Mucosa of gallbladder (tissue), 1 donor: ENCODE measurements around the gene BRME1. TPM values are rescaled to one million over a fixed set of nuclear protein-coding genes. Genes with fewer than 3 reads are reported as not detected.
"Not testable (repeated sequence)": the region's sequence is repeated elsewhere in the genome, so short reads cannot be mapped to it uniquely, and the experiment has no call there.

Experiments used
- DNase-seq: peaks from one replicate; pipeline ENCODE4 v3.0.0-alpha.2; 2020; ENCODE audit warnings: low spot score
- total RNA-seq: library from RNA; stranded (reverse); gene quantifications from one replicate; pipeline ENCODE4 v1.2.1, GENCODE V29; 2021
- donor health status: DM: no; HTN: no; CAD: no.

BRME1 gene
- total RNA-seq, 1 donor from 2014 or later: 2.6 TPM

DNA sequence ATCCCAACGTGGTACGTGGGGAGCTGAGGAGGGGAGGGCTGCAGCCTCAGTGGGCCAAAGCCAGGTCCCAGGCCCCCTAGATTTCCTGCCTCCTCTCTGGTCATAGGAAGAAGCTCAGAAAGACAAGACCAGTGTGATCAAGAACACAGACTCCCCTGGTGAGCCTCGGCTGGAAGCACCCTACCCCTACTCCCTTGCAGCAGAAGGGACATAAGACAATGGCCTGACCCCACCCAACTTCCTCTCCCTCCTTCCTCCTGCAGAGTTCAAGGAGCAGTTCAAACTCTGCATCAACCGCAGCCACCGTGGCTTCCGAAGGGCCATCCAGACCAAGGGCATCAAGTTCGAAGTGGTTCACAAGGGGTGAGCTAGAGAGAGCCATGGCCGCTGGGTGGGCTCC, 20.8 kb upstream of the BRME1 start:
- DNase-seq: no peak

DNA sequence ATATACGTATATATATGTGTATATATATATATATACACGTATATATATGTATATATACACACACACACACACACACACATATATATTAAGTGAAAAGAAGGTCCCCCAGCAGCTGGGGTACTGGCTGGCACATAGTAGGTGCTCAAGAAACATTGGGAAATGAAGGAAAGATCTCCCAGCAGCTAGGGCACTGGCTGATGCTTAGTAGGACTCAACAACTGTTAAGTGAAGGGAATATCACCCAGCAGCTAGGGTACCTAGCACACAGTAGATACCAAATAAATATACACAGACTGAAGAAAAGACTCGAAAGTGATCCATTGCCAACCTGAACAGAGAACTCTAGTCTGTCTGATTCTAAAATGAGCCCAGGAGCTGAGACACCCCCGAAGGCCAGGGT, 20.1 kb upstream of the BRME1 start:
- DNase-seq: no peak

DNA sequence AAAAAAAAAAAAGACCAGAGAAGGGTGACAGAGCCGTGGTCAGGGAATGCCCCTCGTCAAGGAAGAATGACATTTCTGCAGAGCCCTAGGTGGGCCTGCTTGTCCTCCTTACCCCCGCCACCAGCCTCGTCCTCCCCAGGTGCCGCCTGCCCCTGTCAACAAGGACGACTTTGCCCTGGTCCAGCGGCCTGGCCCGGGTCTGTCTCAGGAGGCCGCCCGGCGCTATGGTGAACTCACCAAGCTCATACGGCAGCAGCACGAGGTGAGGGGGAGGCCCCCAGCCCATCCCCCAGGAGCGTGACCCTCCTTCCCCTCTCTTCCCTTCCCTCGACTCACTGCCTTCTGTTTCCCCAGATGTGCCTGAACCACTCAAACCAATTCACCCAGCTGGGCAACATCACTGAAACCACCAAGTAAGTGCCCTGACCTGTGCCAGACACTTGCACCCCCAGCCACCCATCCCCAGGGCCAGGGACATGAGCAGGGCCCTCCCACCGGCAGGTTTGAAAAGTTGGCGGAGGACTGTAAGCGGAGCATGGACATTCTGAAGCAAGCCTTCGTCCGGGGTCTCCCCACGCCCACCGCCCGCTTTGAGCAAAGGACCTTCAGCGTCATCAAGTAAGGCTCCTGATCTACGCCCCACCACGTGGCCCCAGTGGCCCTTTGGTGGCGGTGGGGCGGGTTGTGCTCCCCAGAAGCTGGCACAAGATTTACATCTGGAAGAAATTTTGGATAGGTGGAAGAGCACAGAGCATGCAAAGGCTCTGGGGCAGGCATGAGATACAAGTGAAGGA, 17.5 kb upstream of the BRME1 start:
- no peak for DNase-seq

DNA sequence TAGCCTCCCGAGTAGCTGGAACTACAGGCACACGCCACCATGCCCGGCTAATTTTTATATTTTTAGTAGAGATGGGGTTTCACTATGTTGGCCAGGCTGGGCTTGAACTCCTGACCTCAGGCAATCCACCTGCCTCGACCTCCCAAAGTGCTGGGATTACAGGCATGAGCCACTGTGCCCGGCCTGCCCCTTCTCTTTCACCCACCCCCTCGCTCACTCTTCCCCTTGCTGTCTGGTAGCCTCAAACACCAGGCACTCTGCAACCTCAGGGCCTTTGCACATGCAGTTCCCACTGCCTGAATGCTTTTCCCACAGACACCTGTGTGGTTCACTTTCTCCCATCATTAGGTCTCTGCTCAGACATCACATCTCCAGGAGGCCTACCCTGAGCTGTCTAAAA, 16.2 kb upstream of the BRME1 start:
- not testable (repeated sequence) for DNase-seq

DNA sequence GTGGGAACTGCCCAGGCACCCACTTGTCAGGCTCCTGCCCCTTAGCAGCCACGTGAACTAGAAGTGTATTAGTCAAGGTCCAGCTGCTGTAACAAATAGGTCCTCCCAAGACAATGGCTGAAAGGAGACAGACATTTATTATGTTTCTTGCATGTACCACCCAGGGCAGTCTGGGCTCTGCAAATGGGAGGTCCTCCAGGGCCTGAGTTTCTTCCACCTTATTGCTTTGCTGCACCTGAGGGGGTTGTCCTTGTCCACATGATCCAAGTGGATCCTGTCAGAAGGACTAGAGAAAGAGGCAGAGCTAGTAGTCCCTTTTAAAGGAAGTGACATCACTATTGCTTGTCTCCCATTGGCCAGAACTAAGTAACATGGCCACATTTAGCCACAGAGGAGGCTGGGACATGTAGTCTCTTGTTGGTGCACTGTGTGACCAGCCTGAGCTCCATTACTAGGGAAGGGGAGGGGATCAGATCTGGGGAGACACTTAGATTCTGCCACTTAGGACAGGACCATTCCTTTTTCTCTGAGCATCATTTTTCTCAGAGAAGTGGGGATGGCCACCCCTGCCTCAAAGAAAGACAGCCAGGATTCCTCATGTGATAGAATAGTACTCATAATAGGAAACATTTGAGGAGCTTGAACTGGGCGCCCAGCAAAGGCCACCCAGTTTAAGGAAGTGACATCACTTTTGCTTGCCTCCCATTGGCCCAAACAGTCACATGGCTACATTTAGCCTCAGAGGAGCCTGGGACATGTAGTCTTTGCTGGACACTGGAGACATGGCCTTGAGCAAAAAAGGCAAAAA, 15.2 kb upstream of the BRME1 start:
- no peak for DNase-seq

DNA sequence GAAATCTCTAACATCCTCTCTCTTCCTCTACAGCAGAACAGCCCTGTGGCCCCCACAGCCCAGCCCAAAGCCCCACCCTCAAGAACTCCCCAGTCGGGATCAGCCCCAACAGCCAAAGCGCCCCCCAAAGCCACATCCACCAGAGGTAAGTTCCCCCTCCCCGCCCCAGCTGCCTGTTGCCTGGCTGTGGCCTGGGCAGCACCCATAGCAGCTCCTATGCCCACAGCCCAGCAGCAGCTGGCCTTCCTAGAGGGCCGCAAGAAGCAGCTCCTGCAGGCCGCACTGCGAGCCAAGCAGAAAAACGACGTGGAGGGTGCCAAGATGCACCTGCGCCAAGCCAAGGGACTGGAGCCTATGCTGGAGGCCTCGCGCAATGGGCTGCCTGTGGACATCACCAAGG, 14.6 kb upstream of the BRME1 start:
- no peak for DNase-seq

DNA sequence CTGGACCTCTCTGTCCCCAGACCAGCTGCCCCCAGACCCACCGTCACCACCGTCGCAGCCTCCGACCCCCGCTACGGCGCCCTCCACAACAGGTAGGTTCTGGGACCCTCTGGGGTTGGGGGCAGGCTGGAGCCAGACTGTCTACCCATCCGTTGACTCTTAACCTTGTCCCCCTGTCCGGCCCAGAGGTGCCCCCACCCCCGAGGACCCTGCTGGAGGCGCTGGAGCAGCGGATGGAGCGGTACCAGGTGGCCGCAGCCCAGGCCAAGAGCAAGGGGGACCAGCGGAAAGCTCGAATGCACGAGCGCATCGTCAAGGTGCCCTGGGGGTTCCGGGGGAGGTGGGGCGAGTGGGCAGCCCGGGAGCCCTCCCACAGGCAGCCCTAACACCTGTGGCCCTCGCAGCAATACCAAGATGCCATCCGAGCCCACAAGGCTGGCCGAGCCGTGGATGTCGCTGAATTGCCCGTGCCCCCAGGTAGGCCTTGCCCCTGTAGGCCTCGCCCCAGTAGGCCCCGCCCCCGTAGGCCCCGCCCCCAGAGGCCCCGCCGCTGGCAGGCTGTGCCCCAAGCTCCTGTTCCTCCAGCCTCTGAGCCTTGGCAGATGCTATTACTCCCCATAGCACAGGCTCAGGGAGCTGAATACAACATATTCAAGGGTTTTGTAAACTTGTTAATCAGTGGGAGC, 13.0 kb upstream of the BRME1 start:
- DNase-seq: no peak

DNA sequence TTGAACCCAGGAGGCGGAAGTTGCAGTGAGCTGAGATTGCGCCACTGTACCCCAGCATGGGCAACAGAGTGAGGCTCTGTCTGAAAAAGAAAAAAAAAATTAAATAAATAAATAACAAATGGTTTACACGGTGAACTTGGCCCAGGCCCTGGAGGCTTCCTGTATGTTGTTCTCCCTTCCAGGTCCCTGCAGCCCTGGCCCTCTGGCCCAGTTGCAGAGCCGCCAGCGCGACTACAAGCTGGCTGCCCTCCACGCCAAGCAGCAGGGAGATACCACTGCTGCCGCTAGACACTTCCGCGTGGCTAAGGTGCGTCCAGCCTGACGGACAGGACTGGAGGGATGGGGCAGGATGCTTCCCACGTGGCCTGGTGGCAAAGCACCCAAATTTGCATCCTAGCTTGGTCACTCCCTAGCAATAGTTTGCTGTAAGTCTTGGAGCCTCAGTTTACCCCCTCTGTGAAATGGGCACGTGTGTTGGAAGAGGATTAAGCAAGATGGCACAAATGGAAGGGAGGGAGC, 12.0 kb upstream of the BRME1 start:
- no peak for DNase-seq

DNA sequence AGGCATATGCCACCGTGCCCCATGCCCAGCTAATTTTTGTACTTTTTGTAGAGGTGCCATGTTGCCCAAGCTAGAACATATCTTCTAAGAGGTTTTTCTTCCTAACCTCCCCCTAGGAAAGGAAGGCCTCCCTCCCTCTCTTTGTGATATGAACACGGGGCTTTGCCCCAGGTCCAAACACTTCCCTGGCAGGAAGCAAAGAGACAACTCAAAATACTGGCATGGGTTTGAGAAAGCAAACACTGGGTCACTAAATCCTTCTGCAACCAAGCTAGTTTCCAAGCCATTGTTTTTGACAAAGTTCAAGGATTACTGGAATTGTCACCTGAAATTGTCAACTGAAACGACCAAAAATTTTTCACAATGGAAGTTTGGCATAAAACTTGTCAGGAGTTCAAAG, 8.9 kb upstream of the BRME1 start:
- no peak for DNase-seq

DNA sequence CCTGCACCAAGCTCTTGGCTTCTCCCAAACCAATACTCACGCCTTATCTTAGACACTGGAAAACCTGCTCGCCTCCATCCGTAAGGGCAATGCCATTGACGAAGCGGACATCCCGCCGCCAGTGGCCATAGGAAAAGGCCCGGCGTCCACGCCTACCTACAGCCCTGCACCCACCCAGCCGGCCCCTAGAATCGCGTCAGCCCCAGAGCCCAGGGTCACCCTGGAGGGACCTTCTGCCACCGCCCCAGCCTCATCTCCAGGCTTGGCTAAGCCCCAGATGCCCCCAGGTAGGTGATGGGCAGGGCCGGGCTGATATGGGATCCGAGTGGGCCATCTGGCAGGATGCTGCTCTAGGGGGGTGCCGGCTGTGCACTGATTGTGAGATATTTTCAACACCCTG, 7.4 kb upstream of the BRME1 start:
- no peak for DNase-seq

DNA sequence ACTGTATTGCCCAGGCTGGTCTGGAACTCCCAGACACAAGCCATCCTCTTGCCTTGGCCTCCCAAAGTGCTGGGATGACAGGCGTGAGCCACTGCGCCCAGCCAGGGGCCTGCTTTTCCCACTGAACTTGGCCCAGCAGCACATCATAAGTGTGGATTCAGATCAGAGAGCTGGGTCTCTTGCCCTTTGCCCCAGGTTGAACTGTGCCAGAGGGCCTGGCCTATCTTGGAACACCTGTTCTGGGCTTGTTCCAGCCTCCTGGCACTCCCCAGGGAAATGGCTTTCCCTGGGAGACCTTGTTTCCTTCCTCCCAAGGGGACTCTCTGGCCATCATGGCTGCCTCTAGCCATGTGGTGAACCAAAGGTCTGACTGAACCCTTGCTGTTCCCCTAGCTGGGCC, 3.5 kb upstream of the BRME1 start:
- DNase-seq: no peak

DNA sequence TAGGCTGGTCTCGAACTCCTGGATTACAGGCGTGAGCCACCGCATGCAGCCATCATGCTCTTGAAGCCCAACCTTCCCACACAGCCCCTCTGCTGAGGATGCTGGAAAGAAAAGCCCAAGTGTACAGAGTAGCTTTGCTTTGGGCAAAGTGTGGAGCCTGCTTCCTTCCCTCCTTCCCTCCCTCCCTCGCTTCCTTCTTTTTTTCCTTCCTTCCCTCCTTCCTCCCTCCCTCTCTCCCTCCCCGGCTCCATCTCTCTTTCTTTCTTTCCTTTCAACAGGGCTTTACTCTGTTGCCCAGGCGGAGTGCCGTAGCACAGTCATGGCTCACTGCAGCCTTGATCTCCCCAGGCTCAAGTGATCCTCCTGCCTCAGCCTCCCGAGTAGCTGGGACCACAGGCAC, 2.8 kb upstream of the BRME1 start:
- no peak for DNase-seq

DNA sequence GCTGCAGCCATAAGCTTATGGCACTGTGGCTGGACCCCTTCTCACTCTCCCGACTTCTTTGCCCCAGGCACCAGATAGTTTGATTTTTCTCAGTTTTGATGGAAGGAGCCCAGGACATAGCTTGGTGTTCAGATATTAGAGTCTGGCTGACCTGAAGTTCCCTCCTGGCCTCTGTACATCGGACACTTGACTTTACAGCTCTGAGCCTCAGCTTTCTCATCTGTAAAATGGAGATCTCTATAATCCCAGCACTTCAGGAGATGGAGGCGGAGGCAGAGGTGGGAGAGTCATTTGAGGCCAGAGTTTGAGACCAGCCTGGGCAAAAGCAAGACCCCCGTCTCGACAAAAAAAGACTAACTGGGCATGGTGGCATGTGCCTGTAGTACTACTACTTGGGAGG, 993 bp upstream of the BRME1 start:
- no peak for DNase-seq

DNA sequence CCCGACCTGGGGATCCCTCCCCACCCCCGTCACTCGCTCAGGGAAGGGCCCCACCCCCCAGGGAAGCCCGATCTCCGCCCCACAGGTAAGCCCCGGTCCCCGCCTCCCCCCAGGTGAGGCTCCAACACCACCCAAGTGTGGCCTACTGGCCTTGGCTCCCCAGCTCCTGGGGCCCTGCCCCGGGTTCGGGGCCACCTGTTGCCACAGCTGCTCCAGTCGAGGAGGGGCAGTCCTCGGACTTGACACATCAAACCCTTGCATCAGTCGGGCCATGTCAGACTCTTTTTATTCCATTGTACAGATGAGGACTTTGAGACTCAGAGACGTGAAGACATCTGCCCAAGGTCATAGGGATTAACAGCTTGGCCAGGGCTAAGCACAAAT, 596 bp upstream of the BRME1 start:
- DNase-seq: no peak

DNA sequence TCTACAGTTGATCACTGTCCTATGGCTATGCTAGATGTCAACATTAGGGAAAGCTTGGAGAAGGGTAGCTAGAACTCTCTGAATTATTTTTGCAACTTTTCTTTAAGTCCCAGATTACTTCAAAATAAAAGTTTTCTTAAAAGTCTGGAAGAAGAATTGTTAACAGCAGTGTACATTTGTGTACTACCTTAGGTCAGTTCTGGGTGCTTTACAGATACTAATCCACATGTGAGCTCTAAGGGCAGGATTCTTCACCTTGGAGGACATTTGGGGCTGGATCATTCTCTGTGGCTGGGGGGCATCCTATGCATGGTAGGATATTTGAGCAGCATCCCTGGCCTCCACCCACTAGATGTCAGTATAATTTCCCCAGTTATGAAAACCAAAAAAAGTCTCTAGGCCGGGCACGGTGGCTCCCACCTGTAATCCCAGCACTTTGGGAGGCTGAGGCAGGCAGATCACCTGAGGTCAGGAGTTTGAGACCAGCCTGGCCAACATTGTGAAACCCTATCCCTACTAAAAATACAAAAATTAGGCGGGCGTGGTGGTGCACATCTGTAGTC, 2.8 kb downstream of the BRME1 start:
- DNase-seq: no peak

DNA sequence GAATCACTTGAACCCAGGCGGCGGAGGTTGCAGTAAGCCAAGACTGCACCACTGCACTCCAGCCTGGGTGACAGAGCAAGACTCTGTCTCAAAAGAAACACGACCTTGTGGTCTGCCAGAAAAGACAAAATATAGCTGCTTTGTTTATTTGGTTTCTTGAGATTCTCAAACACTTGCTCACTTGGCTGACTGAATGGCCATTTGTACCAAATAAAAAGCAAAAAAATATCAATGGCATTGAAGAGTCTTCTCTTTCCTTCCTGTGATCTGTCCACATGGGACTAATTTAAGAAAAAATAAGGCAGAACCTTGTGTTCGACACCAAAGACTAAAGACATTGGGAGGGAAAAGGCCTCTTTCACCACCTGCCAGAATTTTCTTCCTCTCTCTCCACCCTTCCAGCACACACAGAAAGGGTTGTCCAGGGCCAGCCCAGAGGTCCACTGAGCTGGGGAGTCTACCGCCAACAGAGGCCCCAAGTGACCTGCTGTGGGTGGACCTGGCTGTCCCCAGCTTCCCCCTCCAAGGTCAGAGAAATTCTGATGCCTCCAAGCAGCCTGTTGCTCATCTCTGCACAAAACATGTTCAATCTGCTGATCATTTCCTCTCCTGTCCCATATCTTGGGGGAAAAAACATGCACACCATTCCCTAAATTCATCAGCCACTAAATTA, 5.9 kb downstream of the BRME1 start:
- no peak for DNase-seq

DNA sequence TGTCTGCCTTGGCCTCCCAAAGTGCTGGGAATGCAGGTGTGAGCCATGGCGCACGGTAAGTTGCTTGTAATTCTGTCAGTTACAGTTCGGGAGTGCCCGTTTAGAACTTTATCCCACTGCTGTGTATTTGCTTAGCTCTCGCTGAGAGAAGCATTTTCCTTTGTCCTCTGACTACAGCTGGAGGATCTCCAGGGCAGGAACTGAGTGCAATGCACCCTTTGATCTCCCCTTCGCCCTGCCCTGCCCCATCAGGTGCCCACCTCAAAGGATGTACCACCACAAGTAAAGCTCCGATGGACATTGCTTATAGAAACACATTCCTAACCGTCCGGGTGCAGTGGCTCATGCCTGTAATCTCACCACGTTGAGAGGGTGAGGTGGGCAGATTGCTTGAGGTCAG, 6.5 kb downstream of the BRME1 start:
- no peak for DNase-seq

DNA sequence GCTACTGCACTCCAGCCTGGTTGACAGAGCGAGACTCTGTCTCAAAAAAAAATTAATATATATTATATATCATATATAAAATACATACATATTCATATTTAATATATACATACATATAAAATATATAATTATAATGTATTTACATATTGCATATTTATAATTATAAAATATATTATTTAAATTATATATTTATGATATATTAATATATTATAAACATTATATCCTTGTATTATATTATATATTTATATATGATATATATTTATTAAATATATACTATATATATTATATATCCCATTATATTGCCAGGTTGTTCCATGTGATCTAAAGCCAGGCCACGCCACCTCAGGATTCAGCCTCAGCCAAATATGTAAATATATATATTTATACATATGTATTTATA, 9.7 kb downstream of the BRME1 start:
- DNase-seq: no peak

DNA sequence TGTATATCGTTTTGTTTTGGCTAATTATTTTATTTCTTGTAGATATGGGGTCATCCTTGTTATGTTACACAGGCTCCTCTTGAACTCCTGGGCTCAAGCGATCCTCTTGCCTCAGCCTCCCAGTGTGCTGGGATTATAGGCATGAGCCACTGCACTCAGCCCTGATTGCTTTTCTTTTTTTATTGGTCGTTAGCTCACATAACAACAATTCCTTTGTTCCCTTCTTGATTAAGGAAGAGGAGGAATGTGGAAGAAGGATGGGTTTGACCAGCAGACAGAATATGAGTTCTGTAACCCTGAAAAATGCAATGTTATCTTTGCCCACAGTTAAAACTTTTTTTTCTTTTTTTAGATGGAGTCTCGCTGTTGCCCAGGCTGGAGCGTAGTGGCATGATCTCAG, 11.4 kb downstream of the BRME1 start:
- DNase-seq: no peak

DNA sequence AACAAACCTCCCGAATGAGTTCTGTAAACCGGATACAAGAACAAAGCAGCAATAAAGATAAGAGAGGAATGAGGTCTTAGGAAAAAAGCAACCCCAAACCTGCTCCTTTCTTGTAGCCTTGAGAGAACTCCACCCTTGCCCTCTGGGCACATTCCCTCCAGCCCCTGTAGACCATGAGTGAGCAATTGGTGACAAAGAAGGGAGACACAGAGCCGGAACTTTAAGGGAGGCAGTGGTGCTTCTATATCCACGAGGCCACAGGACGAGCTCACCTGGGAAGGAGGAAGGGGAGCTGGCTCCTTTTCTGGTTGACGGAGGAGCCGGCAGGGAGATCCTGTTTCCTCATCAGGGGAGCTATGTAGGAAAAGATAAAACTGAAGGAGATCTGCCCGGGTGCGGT, 13.0 kb downstream of the BRME1 start:
- DNase-seq: no peak

DNA sequence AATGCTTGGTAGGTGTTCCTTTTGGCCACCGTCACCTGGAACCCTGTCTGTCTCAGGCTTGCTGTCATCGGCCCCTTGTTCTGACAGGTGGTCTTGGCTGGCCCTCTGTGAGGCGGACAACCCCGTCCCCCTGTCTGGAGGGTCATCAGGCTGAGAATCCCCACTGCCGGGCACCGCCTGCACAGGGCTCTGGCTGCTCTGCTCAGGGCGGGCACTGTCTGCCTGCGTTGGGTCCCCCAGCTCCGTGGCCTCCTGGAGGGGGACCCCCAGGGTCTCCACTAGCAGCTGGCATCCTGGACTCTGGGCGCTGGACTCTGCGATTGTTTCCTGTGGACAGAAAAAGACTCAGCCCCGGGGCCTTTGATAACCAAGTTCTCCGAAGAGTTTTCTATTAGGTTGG, 15.8 kb downstream of the BRME1 start:
- DNase-seq: no peak

DNA sequence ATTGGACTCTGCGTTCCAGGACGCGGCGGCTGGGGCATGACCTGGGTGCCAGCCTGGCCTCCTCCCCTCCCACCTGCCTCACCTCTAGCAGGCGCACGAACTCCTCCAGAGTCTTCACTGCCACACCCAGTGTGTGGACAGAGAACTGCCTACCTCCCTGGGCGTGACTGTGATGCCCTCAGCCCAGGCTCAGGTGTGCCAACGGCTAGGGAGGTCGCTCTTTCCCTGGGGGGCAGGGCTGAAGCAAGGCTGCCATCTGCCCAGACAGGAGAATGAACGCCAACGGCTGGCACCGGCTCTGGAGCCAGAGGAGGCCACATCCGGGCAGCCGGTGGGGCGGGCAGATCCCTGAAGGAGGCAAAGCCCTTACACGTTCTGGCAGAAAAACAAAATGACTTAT, 17.6 kb downstream of the BRME1 start:
- no peak for DNase-seq
